Pancreas (tissue), 10 donors: Measurements from ENCODE around the gene DIP2B. TPM values are rescaled to one million over a fixed set of nuclear protein-coding genes. Genes with fewer than 3 reads are reported as not detected.

Experiments
- ATAC-seq, 4 donors: fragments of 200-7000 bp; cut with Tn5 transposase; one replicate each; pipeline versions ENCODE4 v1.8.0 to v1.9.1; 2020; ENCODE audit warnings: mild to moderate bottlenecking in 4 of 4, moderate library complexity in 4 of 4
- DNase-seq, 6 donors: peaks; one replicate each; pipeline ENCODE4 v3.0.0-alpha.2; 2020
- FAIRE-seq: peaks from 2 replicates; lab custom pipeline; 2012; peaks lifted over from hg19 to GRCh38; lab: Jason Lieb, UNC
- H3K27ac ChIP-seq, 4 donors: fragments of 200-600 bp; sonication (generic); 1 replicate in 3 of 4; 2 replicates in 1 of 4; pipeline versions ENCODE4 v1.5.0 to v1.8.0; 2020
- H3K27me3 ChIP-seq, 4 donors: fragments of 200-600 bp; one replicate each; pipeline ENCODE4 v1.8.0; 2021
- H3K36me3 ChIP-seq, 3 donors: fragments of 200-600 bp; sonication (generic) in 1 of 3; one replicate each; pipeline versions ENCODE4 v1.5.0 to v1.8.0; 2020 to 2021
- H3K4me1 ChIP-seq, 3 donors: fragments of 200-600 bp; one replicate each; pipeline ENCODE4 v1.8.0; 2021
- H3K4me3 ChIP-seq, 4 donors: fragments of 200-600 bp; sonication (generic) in 2 of 4; one replicate each; pipeline versions ENCODE4 v1.5.0 to v1.8.0; 2020 to 2021
- H3K9me3 ChIP-seq, 4 donors: fragments of 200-600 bp; one replicate each; pipeline ENCODE4 v1.8.0; 2021
- CTCF ChIP-seq, 4 donors: fragments of 200-600 bp; sonication (generic) in 3 of 4; IDR thresholded peaks; one replicate each; pipeline versions ENCODE4 v1.5.0 to v1.8.0; 2021; ENCODE audit warnings: antibody characterized with exemption in 4 of 4
- WGBS, 2 donors: extraction: QIAGEN DNeasy Blood & Tissue Kit; methylation state at CpG; one replicate each; pipeline ENCODE4 v1.1.7; 2013; 5-methylcytosine and 5-hydroxymethylcytosine counted together
- intact Hi-C, 3 donors: fragments of 100-400 bp; cut with DNase I; formaldehyde crosslinking; loops; one replicate each; pipeline versions ENCODE4 v1.11.1 to v1.14.2; 2022
- polyA plus RNA-seq, 2 donors: library from polyadenylated mRNA; stranded (reverse); fragments of 200-250 nt; gene quantifications; one replicate each; pipeline ENCODE4 v1.2.3, GENCODE V29; 2013
- total RNA-seq, 6 donors: library from RNA; stranded (reverse); fragmentation: NEBNext Ultra II Directional in 4 of 6; extraction: Animal tissue kit (Norgen Biotek cat#: 25700) in 4 of 6; gene quantifications; one replicate each; pipeline versions ENCODE4 v1.2.1 to v1.2.4, GENCODE V29; 2021 to 2023
- donor health status: healthy with polysubstance abuse.
- donor health status: DM: no; HTN: no; CAD: no; lungs with moderate emphysema.
- donor health status: DM: no; HTN: no; CAD: no.
- donor health status: control.
- donor health status: control.
- donor health status: Bipolar disorder and iron deficiency.
- donor health status: DM: yes; HTN: yes; CAD: no.
- donor health status: DM: no; HTN: no; CAD: no.
- donor health status: DM: no; HTN: no; CAD: no.
- donor health status: DM: yes; HTN: yes; CAD: no.

DIP2B gene
- total and polyA plus RNA-seq, 8 donors = 3.2 to 15.9 (median 9.2) TPM

GRCh38 chr12:50524621-50525020 is 19.8 kb downstream of the DIP2B start:
- H3K4me3 ChIP-seq = no peak overlapping the region
- no peaks in the 10 kb centered on the region for H3K27me3 ChIP-seq
- WGBS, 2 donors = 97 to 98% methylated on average over 2 of the region's 2 CpGs
- ATAC-seq = no peak
- no peak for FAIRE-seq
- intact Hi-C loops = no loop called here
- H3K9me3 ChIP-seq = no peaks in the 10 kb centered on the region
- no peaks in the 10 kb centered on the region for H3K36me3 ChIP-seq
- no peak for TF ChIP-seq CTCF (IDR thresholded peaks at IDR 0.05)
- DNase-seq = no peak
- H3K4me1 ChIP-seq = peaks cover 19 to 32% (median 22%) of the 10 kb centered on the region in 3 donors
- H3K27ac ChIP-seq = no peak overlapping the region

GRCh38 chr12:50525422-50525821 is 20.6 kb downstream of the DIP2B start:
- 99 to 100% methylated on average over 2 of the region's 2 CpGs for WGBS, 2 donors
- peak overlapping the region in 2 of 4 donors; percentile 80 to 86 for H3K27ac ChIP-seq
- H3K36me3 ChIP-seq = no peaks in the 10 kb centered on the region
- DNase-seq (no peak), ATAC-seq (no peak), FAIRE-seq (no peak)
- H3K4me3 ChIP-seq = no peak overlapping the region
- TF ChIP-seq CTCF (IDR thresholded peaks at IDR 0.05) = no peak
- H3K4me1 ChIP-seq = peaks cover 19 to 29% (median 22%) of the 10 kb centered on the region in 3 donors
- H3K27me3 ChIP-seq = no peaks in the 10 kb centered on the region
- no peaks in the 10 kb centered on the region for H3K9me3 ChIP-seq
- intact Hi-C loops = no loop called here

- H3K27ac ChIP-seq = peak overlapping the region in 3 of 4 donors; percentile 38 to 86 (median 80)
- FAIRE-seq (no peak), ATAC-seq (peak in 2 of 4 donors; percentile 5 to 6), DNase-seq (no peak)
- 50 to 59% methylated on average over 5 of the region's 5 CpGs for WGBS, 2 donors
- H3K36me3 ChIP-seq = no peaks in the 10 kb centered on the region
- H3K4me3 ChIP-seq = no peak overlapping the region
- H3K4me1 ChIP-seq = peaks cover 22 to 32% (median 29%) of the 10 kb centered on the region in 3 donors
- H3K9me3 ChIP-seq = no peaks in the 10 kb centered on the region
- TF ChIP-seq CTCF (IDR thresholded peaks at IDR 0.05) = no peak
- intact Hi-C loops = no loop called here
- H3K27me3 ChIP-seq = no peaks in the 10 kb centered on the region
Measured at GRCh38 chr12:50527359-50527726, 22.6 kb downstream of the DIP2B start.

GRCh38 chr12:50528800-50529199 is 24.0 kb downstream of the DIP2B start:
- Histone ChIP-seq H3K27me3 (no peaks in the 10 kb centered on the region), H3K4me1 (peaks cover 37 to 46% (median 39%) of the 10 kb centered on the region in 3 donors), H3K36me3 (no peaks in the 10 kb centered on the region), H3K27ac (peak overlapping the region in 2 of 4 donors; percentile 18 to 24), H3K9me3 (no peaks in the 10 kb centered on the region), H3K4me3 (no peak overlapping the region)
- intact Hi-C loops = no loop called here
- no peak for FAIRE-seq
- no peak for TF ChIP-seq CTCF (IDR thresholded peaks at IDR 0.05)
- no peak for ATAC-seq
- no peak for DNase-seq
- 72 to 75% methylated on average over 1 of the region's 1 CpG for WGBS, 2 donors

GRCh38 chr12:50529345-50529744 is 24.6 kb downstream of the DIP2B start:
- ATAC-seq (no peak), DNase-seq (no peak), FAIRE-seq (no peak)
- Histone ChIP-seq H3K4me1 (peaks cover 37 to 46% (median 43%) of the 10 kb centered on the region in 3 donors), H3K27ac (peak overlapping the region in 1 of 4 donors; percentile 24), H3K36me3 (no peaks in the 10 kb centered on the region), H3K4me3 (no peak overlapping the region), H3K27me3 (no peaks in the 10 kb centered on the region), H3K9me3 (no peaks in the 10 kb centered on the region)
- intact Hi-C loops = no loop called here
- TF ChIP-seq CTCF (IDR thresholded peaks at IDR 0.05) = no peak
- 92 to 99% methylated on average over 3 of the region's 3 CpGs for WGBS, 2 donors
